ENCODE data around the gene PPP4C.

Gene PPP4C

GRCh38 chr16:30083216-30084055 is 7.6 kb downstream of the PPP4C start:
- DNase-seq: no peak

- DNase-seq: no peak
Observed at GRCh38 chr16:30084096-30084815, 8.5 kb downstream of the PPP4C start.

- DNase-seq: no peak
Observed at GRCh38 chr16:30084816-30085159, 9.0 kb downstream of the PPP4C start.

- DNase-seq: no peak
Observed at GRCh38 chr16:30085247-30085646, 9.5 kb downstream of the PPP4C start.

- DNase-seq: no peak
Observed at GRCh38 chr16:30085820-30086219, 10.0 kb downstream of the PPP4C start.

- no peak for DNase-seq
Observed at GRCh38 chr16:30086291-30087140, 10.7 kb downstream of the PPP4C start.

- no peak for DNase-seq
Observed at GRCh38 chr16:30087181-30087898, 11.5 kb downstream of the PPP4C start.

- no peak for DNase-seq
Observed at GRCh38 chr16:30088237-30088831, 12.5 kb downstream of the PPP4C start.

- DNase-seq: no peak
Observed at GRCh38 chr16:30088832-30089624, 13.2 kb downstream of the PPP4C start.

- DNase-seq: no peak
Observed at GRCh38 chr16:30090610-30091331, 15.0 kb downstream of the PPP4C start.

GRCh38 chr16:30091474-30092372 is 15.9 kb downstream of the PPP4C start, which contains the start of gene TBX6:
Gene TBX6 (minus strand): TSS chr16:30091924. CDS start chr16:30091193, 731 bp downstream.
- DNase-seq: peak; percentile 93

- peak; percentile 83 for DNase-seq
Observed at GRCh38 chr16:30092373-30093010, 16.7 kb downstream of the PPP4C start.

- no peak for DNase-seq
Observed at GRCh38 chr16:30094541-30095165, 18.9 kb downstream of the PPP4C start.

- peak; percentile 9 for DNase-seq
Observed at GRCh38 chr16:30095166-30096078, 19.6 kb downstream of the PPP4C start.

- DNase-seq: peak; percentile 90
Observed at GRCh38 chr16:30096105-30096861, 20.5 kb downstream of the PPP4C start, which contains the start of gene YPEL3. Gene YPEL3 (minus strand): TSS chr16:30096213. CDS start chr16:30095482, 731 bp downstream.

- DNase-seq: peak; percentile 41
Observed at GRCh38 chr16:30096862-30097563, 21.2 kb downstream of the PPP4C start.

Measured in CD4-positive, alpha-beta T cell treated with Interleukin-17A for 1 hour (primary cell).